GM12878 (cell line): ENCODE data around the gene NFE2. TPM values are rescaled to one million over a fixed set of nuclear protein-coding genes. Genes with fewer than 3 reads are reported as not detected.

ENCODE experiments used
- ATAC-seq: fragments of 200-7000 bp; cut with Tn5 transposase; 3 replicates; pipeline ENCODE4 v1.9.1; 2020; ENCODE audit warnings: mild to moderate bottlenecking, moderate library complexity
- BruUV-seq: library from RNA; stranded (reverse); fragments of 400-500 nt; replicated peaks from 2 replicates; lab custom pipeline; 2021; lab: Mats Ljungman, UMichigan
- CTCF ChIA-PET: fragments of 300-600 bp; sonication (Branson Sonifier 250); formaldehyde crosslinking; extraction: SDS; loops from one replicate; lab custom pipeline; 2021; ENCODE audit warnings: inconsistent platforms; lab: Yijun Ruan, JAX
- POLR2A ChIA-PET: fragments of 350-600 bp; formaldehyde crosslinking; extraction: SDS; loops from one replicate; lab custom pipeline; 2021; ENCODE audit warnings: inconsistent platforms; lab: Charles Lee
- RAD21 ChIA-PET: fragments of 300-600 bp; sonication (Branson Sonifier 250); formaldehyde crosslinking; loops from one replicate; lab custom pipeline; 2023; ENCODE audit warnings: antibody characterized with exemption; ENCODE audit not compliant: unreplicated experiment; lab: Charles Lee
- SMC1A ChIA-PET: fragments of 300-600 bp; sonication (Branson Sonifier 250); formaldehyde crosslinking; loops from one replicate; lab custom pipeline; 2023; ENCODE audit not compliant: unreplicated experiment, uncharacterized antibody; lab: Charles Lee
- DNase-seq: peaks from one replicate; pipeline ENCODE4 v3.0.0-alpha.2; 2011; ENCODE audit warnings: low read depth, low spot score
- FAIRE-seq: peaks from 3 replicates; lab custom pipeline; 2011; peaks lifted over from hg19 to GRCh38; lab: Jason Lieb, UNC
- H2AFZ ChIP-seq: 2 replicates; pipeline ENCODE4 v1.6.0; 2011; ENCODE audit warnings: low read depth, low read length, control low read depth; ENCODE audit not compliant: control insufficient read depth
- H3K27ac ChIP-seq: 2 replicates; pipeline ENCODE4 v1.5.1; 2011; ENCODE audit warnings: control low read depth; ENCODE audit not compliant: control insufficient read depth, insufficient read depth
- H3K27me3 ChIP-seq, 2 experiments: replicated peaks in 1 of 2; 2 replicates each; pipeline versions ENCODE4 v1.6.0 to v1.6.1; 2011; ENCODE audit warnings: low read length in 1 of 2; ENCODE audit not compliant: control insufficient read depth in 2 of 2, insufficient read depth in 2 of 2
- H3K36me3 ChIP-seq, 2 experiments: 2 replicates each; pipeline ENCODE4 v1.5.1; 2011; ENCODE audit warnings: low read length in 1 of 2; ENCODE audit not compliant: control insufficient read depth in 2 of 2, insufficient read depth in 2 of 2
- H3K4me1 ChIP-seq: 2 replicates; pipeline ENCODE4 v1.6.1; 2011; ENCODE audit warnings: mild to moderate bottlenecking, low read length, moderate library complexity, mixed read lengths; ENCODE audit not compliant: control insufficient read depth, insufficient read depth
- H3K4me2 ChIP-seq: 2 replicates; pipeline ENCODE4 v1.6.0; 2011; ENCODE audit warnings: control low read depth; ENCODE audit not compliant: control insufficient read depth, insufficient read depth
- H3K4me3 ChIP-seq: fragments of 200-600 bp; sonication (generic); 2 replicates; pipeline ENCODE4 v1.5.1; 2016
- H3K79me2 ChIP-seq: 2 replicates; pipeline ENCODE4 v1.6.0; 2011; ENCODE audit warnings: low read length; ENCODE audit not compliant: control insufficient read depth, insufficient read depth
- H3K9ac ChIP-seq: 2 replicates; pipeline ENCODE4 v1.8.0; 2011; ENCODE audit warnings: low read length, control low read depth, mixed read lengths; ENCODE audit not compliant: control insufficient read depth, insufficient read depth
- H3K9me3 ChIP-seq: replicated peaks from 3 replicates; pipeline ENCODE4 v1.5.1; 2011; ENCODE audit warnings: mild to moderate bottlenecking, low read length; ENCODE audit not compliant: control insufficient read depth, insufficient read depth
- H4K20me1 ChIP-seq: 2 replicates; pipeline ENCODE4 v1.6.0; 2011; ENCODE audit not compliant: control insufficient read depth, insufficient read depth
- BCL11A ChIP-seq: IDR thresholded peaks from 2 replicates; pipeline ENCODE4 v1.6.1; 2011; ENCODE audit warnings: low read depth, low read length
- CEBPB ChIP-seq, 2 experiments: fragments of 150-350 bp in 1 of 2; IDR thresholded peaks; 2 replicates each; pipeline ENCODE4 v1.6.1; 2012 to 2014; ENCODE audit warnings: low read depth in 2 of 2, low read length in 2 of 2, borderline replicate concordance in 1 of 2, inconsistent platforms in 1 of 2
- EED ChIP-seq: sonication (generic); IDR thresholded peaks from 2 replicates; pipeline ENCODE4 v1.6.1; 2016; ENCODE audit warnings: antibody characterized with exemption, low read depth
- EP300 ChIP-seq, 2 experiments: fragments of 150-350 bp in 1 of 2; IDR thresholded peaks; 2 replicates each; pipeline ENCODE4 v1.6.1; 2011 to 2012; ENCODE audit warnings: low read depth in 2 of 2, low read length in 2 of 2, borderline replicate concordance in 1 of 2, improper control_type of control experiment in 1 of 2, inconsistent platforms in 1 of 2; ENCODE audit not compliant: control insufficient read depth in 1 of 2
- HDAC2 ChIP-seq: fragments of 200-600 bp; sonication (generic); IDR thresholded peaks from 2 replicates; pipeline ENCODE4 v1.6.1; 2017
- IKZF1 ChIP-seq: fragments of 450-650 bp; conservative IDR thresholded peaks from 2 replicates; pipeline ENCODE4 v1.6.1; 2017; ENCODE audit warnings: antibody characterized with exemption, mild to moderate bottlenecking
- IKZF2 ChIP-seq, 2 experiments: fragments of 450-650 bp; IDR thresholded peaks; 2 replicates each; pipeline ENCODE4 v1.6.1; 2017; ENCODE audit warnings: mild to moderate bottlenecking in 2 of 2, moderate library complexity in 2 of 2
- MTA2 ChIP-seq: fragments of 450-650 bp; IDR thresholded peaks from 2 replicates; pipeline ENCODE4 v1.6.1; 2016; ENCODE audit warnings: low read depth, mild to moderate bottlenecking, moderate library complexity
- MYC ChIP-seq: IDR thresholded peaks from 2 replicates; pipeline ENCODE4 v1.6.1; 2011; ENCODE audit warnings: mild to moderate bottlenecking, low read length, moderate library complexity, inconsistent platforms; ENCODE audit not compliant: insufficient read depth, insufficient replicate concordance, insufficient read length, severe bottlenecking
- POU2F2 ChIP-seq: IDR thresholded peaks from 3 replicates; pipeline ENCODE4 v1.6.1; 2011; ENCODE audit warnings: low read depth, mild to moderate bottlenecking, low read length, borderline replicate concordance
- RAD21 ChIP-seq: IDR thresholded peaks from 2 replicates; pipeline ENCODE4 v1.6.1; 2011; ENCODE audit warnings: mild to moderate bottlenecking, low read depth, low read length, moderate library complexity; ENCODE audit not compliant: insufficient read depth
- STAT1 ChIP-seq: fragments of 450-650 bp; conservative IDR thresholded peaks from 2 replicates; pipeline ENCODE4 v1.6.1; 2014; ENCODE audit warnings: antibody characterized with exemption, mild to moderate bottlenecking
- STAT3 ChIP-seq: IDR thresholded peaks from 2 replicates; pipeline ENCODE4 v1.6.1; 2011; ENCODE audit warnings: low read depth, low read length, improper control_type of control experiment
- TAF1 ChIP-seq: IDR thresholded peaks from 2 replicates; pipeline ENCODE4 v1.6.1; 2011; ENCODE audit warnings: mild to moderate bottlenecking, low read depth, low read length, borderline replicate concordance
- TARDBP ChIP-seq: IDR thresholded peaks from 2 replicates; pipeline ENCODE4 v1.6.1; 2016; ENCODE audit warnings: borderline replicate concordance
- TCF7 ChIP-seq: IDR thresholded peaks from 2 replicates; pipeline ENCODE4 v1.6.1; 2014; ENCODE audit warnings: antibody characterized with exemption, borderline replicate concordance
- WGBS: methylation state at CpG from one replicate; pipeline ENCODE4 v1.1.6; 2016; ENCODE audit warnings: low lambda C conversion rate; ENCODE audit not compliant: insufficient replicate concordance, insufficient coverage; ENCODE audit errors: missing lambda C conversion rate; 5-methylcytosine and 5-hydroxymethylcytosine counted together
- in situ Hi-C: fragments of 300-500 bp; cut with MboI; formaldehyde crosslinking; loops from 9 replicates; pipeline ENCODE4 v1.14.3; 2018; ENCODE audit warnings: mixed read lengths
- intact Hi-C: fragments of 100-400 bp; cut with micrococcal nuclease; formaldehyde crosslinking; loops from one replicate; pipeline ENCODE4 v1.14.2; 2022; ENCODE audit not compliant: unreplicated experiment
- polyA plus RNA-seq, 11 experiments: library from polyadenylated mRNA; depleted of rRNA in 4 of 11; unstranded in 6 of 11; stranded (reverse) in 5 of 11; fragments of >200 nt; fragmentation: Nextera tagmentation in 4 of 11; fragmentation: Illumina TruSeq in 1 of 11; extraction: Ambion mirVana in 4 of 11; extraction: Trizol in 1 of 11; gene quantifications; 1 replicate in 1 of 11; 2 replicates in 10 of 11; pipeline versions ENCODE4 v1.2.1 to v1.2.3, GENCODE V29; 2011 to 2016; ENCODE audit warnings: inconsistent platforms in 2 of 11, missing spikeins in 2 of 11, low read depth in 1 of 11
- total RNA-seq, 4 experiments: library from RNA; depleted of rRNA in 3 of 4; stranded (reverse); fragments of >200 nt in 3 of 4; fragmentation: Illumina TruSeq in 1 of 4; extraction: Trizol in 1 of 4; gene quantifications; 2 replicates each; pipeline versions ENCODE4 v1.2.1 to v1.2.3, GENCODE V29; 2013 to 2021

The NFE2 gene
- total and polyA plus RNA-seq, 10 of the 15 experiments (the other 5 are each of a cell fraction or from before 2014, with no cell fraction given), result 0.06 to 0.28 TPM; not detected in 8

- Histone ChIP-seq H3K4me1 (no peaks in the 10 kb centered on the region), H3K36me3 (peaks cover 0 to 3% of the 10 kb centered on the region in 2 experiments; a peak in 1 of 4 replicates), H3K79me2 (peaks cover 11% of the 10 kb centered on the region)
- no peak for DNase-seq
- CTCF ChIA-PET, result interaction anchor here (0.6 to 6.7 kb wide), 13 partner anchors 7 to 119 kb away, joined by 3 to 113 read pairs (median 9); partner anchors contain the start of gene COPZ1
- no peak for TF ChIP-seq EED
- no peak for TF ChIP-seq STAT3
- no peak for TF ChIP-seq MYC
- TF ChIP-seq, all 136 proteins: peak for 0
- no peak overlapping the region for H3K4me2 ChIP-seq
- no peaks in the 10 kb centered on the region for H4K20me1 ChIP-seq
- no peaks in the 10 kb centered on the region for H3K9me3 ChIP-seq
- in situ Hi-C loops (no loop called here), intact Hi-C loops (no loop called here)
- H2AFZ ChIP-seq, result no peak overlapping the region
- no peak overlapping the region for H3K27ac ChIP-seq
- no peak overlapping the region for H3K4me3 ChIP-seq
- no TSS peak for BruUV-seq
- no peaks in the 10 kb centered on the region for H3K27me3 ChIP-seq
- no peak overlapping the region for H3K9ac ChIP-seq
- RAD21 ChIA-PET, result interaction anchor here (0.7 to 3.7 kb wide), 3 partner anchors 9 to 35 kb away, joined by 3 to 17 read pairs (median 4); partner anchors contain the start of gene COPZ1
- POLR2A ChIA-PET, result interaction anchor here (1.4 to 3.0 kb wide), 3 partner anchors 9 to 24 kb away, joined by 3 to 16 read pairs (median 3); partner anchors contain the start of gene COPZ1
- no peak for FAIRE-seq
- SMC1A ChIA-PET, result interaction anchor here (0.6 to 2.6 kb wide), 5 partner anchors 9 to 117 kb away, joined by 3 to 11 read pairs (median 3); partner anchors contain the start of gene COPZ1
- ATAC-seq, result no peak
- WGBS, result 100% methylated on average over 4 of the region's 4 CpGs
These were observed 32.7 kb upstream of the NFE2 start for GRCh38 chr12:54333420-54334034.

DNA sequence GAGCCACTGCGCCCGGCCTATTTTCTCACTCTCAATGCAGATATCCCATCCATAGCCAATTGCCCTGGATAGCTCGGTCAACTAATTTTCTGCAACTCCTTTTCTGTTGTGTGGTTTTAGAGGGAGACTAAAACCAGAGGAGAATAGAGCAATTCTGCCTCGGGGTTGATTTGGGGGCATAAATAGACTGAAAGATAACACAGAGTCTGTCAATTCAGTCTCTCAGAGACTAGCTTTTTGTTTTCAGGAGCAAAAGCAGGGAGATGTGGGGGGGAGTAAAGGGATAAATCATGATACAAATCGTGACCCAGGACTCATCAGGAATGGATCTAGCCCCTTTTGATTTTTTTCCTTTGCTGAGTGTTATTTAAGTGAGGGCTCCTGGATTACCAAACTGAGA lies 30.6 kb upstream of the NFE2 start:
- no TSS peak for BruUV-seq
- Histone ChIP-seq H3K4me3 (no peak overlapping the region), H3K4me1 (no peaks in the 10 kb centered on the region), H3K27ac (no peak overlapping the region), H3K9ac (no peak overlapping the region), H3K4me2 (no peak overlapping the region), H3K9me3 (no peaks in the 10 kb centered on the region), H3K36me3 (peaks cover 0 to 5% of the 10 kb centered on the region in 2 experiments; a peak in 1 of 4 replicates), H3K27me3 (no peaks in the 10 kb centered on the region), H4K20me1 (no peaks in the 10 kb centered on the region), H3K79me2 (peaks cover 14% of the 10 kb centered on the region), H2AFZ (no peak overlapping the region)
- DNase-seq (no peak), ATAC-seq (no peak), FAIRE-seq (no peak)
- in situ Hi-C loops, result no loop called here
- ChIA-PET SMC1A (no interaction called here), POLR2A (no interaction called here), RAD21 (no interaction called here), CTCF (interaction anchor here (1.1 to 1.2 kb wide), 2 partner anchors 27 to 80 kb away, joined by 3 read pairs; no protein-coding TSS in a partner anchor)
- 95% methylated on average over 5 of the region's 5 CpGs for WGBS
- intact Hi-C loops, result no loop called here
- TF ChIP-seq EP300 (IDR thresholded peaks at IDR 0.05; ENCODE audit: borderline replicate concordance in 1 of 2, control insufficient read depth in 1 of 2, low read depth in 2 of 2, low read length in 2 of 2) (no peak), IKZF1 (no peak), RAD21 (no peak), TAF1 (no peak), POU2F2 (no peak), CEBPB (IDR thresholded peaks at IDR 0.05; ENCODE audit: borderline replicate concordance in 1 of 2, low read depth in 2 of 2, low read length in 2 of 2) (no peak), HDAC2 (no peak), TARDBP (no peak), TCF7 (no peak), STAT1 (no peak), BCL11A (no peak), IKZF2 (IDR thresholded peaks at IDR 0.05) (no peak), MTA2 (no peak)
